ENCODE results near the gene AP3B1. TPM values are rescaled to one million over a fixed set of nuclear protein-coding genes. Genes with fewer than 3 reads are reported as not detected.

AP3B1 gene
- total RNA-seq, 1 donor from 2014 or later: 40.0 TPM

GRCh38 chr5:78132507-78132906 lies 162.0 kb downstream of the AP3B1 start:
- TF ChIP-seq, protein P1, sequence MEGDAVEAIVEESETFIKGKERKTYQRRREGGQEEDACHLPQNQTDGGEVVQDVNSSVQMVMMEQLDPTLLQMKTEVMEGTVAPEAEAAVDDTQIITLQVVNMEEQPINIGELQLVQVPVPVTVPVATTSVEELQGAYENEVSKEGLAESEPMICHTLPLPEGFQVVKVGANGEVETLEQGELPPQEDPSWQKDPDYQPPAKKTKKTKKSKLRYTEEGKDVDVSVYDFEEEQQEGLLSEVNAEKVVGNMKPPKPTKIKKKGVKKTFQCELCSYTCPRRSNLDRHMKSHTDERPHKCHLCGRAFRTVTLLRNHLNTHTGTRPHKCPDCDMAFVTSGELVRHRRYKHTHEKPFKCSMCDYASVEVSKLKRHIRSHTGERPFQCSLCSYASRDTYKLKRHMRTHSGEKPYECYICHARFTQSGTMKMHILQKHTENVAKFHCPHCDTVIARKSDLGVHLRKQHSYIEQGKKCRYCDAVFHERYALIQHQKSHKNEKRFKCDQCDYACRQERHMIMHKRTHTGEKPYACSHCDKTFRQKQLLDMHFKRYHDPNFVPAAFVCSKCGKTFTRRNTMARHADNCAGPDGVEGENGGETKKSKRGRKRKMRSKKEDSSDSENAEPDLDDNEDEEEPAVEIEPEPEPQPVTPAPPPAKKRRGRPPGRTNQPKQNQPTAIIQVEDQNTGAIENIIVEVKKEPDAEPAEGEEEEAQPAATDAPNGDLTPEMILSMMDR (IDR thresholded peaks at IDR 0.05): no peak
- no peaks in the 10 kb centered on the region for H3K27me3 ChIP-seq (ENCODE audit: low read depth)
- H3K9me3 ChIP-seq: no peaks in the 10 kb centered on the region
- no peak overlapping the region for H3K4me3 ChIP-seq
- no peak for DNase-seq
- intact Hi-C loops (cut with DNase I): no loop called here
- H3K27ac ChIP-seq: no peak overlapping the region
- no peak for ATAC-seq
- no peaks in the 10 kb centered on the region for H3K4me1 ChIP-seq
- peaks cover 7% of the 10 kb centered on the region for H3K36me3 ChIP-seq

DNA sequence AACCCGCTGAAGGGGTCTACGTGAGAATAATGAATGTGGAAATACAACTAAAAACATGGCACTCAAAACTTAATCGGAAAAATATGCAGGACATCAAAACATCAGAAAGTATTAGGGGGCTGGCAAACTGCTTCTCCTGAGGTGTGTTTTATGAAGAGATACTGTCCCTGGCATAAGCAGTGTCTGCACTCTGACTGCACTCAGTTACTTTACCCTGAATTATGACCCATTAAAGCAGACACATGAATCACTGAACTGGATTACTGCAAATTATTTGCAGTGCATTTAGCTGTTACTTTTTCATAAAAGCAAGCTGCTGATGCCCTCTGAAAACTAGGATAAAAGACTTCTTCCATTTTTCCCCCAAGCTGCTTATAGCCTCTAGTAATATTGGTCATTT lies 164.9 kb downstream of the AP3B1 start:
- intact Hi-C loops (cut with DNase I): no loop called here
- DNase-seq: no peak
- ATAC-seq: no peak
- H3K36me3 ChIP-seq: peaks cover 19% of the 10 kb centered on the region
- H3K9me3 ChIP-seq: no peaks in the 10 kb centered on the region
- no peak overlapping the region for H3K4me3 ChIP-seq
- no peak overlapping the region for H3K27ac ChIP-seq
- no peaks in the 10 kb centered on the region for H3K4me1 ChIP-seq
- no peaks in the 10 kb centered on the region for H3K27me3 ChIP-seq (ENCODE audit: low read depth)
- TF ChIP-seq, protein P1 (IDR thresholded peaks at IDR 0.05): no peak

DNA sequence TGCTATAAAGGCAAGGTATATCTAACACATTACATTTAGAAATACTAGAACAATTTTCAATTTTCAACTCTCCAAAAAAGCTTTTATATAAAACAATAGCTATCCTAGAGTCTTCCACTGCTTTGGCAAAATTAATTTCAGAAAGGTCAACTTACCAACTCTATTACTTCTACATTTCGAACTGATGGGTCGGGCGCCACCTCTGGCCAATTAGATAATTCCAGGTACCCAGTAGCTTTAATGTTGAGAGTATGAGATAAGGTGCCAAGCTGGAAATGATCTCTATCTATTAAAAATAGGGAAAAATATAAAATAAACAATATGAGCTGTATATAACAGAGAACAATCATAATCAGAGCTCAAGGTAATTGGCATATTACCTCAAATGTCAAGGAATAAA lies 166.6 kb downstream of the AP3B1 start:
- TF ChIP-seq, protein P1 (IDR thresholded peaks at IDR 0.05): peak; percentile 11
- Histone ChIP-seq H3K4me3 (no peak overlapping the region), H3K27ac (no peak overlapping the region), H3K27me3 (ENCODE audit: low read depth) (no peaks in the 10 kb centered on the region), H3K4me1 (no peaks in the 10 kb centered on the region), H3K9me3 (no peaks in the 10 kb centered on the region), H3K36me3 (peaks cover 23% of the 10 kb centered on the region)
- DNase-seq (no peak), ATAC-seq (no peak)
- intact Hi-C loops (cut with DNase I): no loop called here

DNA sequence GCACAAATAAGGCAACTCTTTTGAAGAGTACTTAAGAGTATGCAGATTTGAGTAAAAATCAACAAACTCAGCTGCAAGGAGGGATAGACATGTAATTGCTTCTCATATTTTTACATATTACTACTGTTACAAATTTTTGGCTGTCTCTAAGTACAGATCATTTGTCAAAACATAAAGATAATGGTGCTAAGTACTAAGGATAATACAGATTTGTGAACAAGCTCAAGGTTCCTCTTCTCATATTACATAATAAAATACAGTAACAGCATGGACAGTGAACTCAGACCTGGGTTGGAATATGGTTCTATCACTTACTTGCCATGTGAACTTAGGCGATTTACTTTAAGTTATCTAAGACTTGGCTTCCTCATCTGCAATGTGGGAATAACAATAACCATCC lies 168.0 kb downstream of the AP3B1 start:
- DNase-seq: no peak
- H3K9me3 ChIP-seq: no peaks in the 10 kb centered on the region
- H3K4me3 ChIP-seq: no peak overlapping the region
- no peaks in the 10 kb centered on the region for H3K27me3 ChIP-seq (ENCODE audit: low read depth)
- TF ChIP-seq, protein P1 (IDR thresholded peaks at IDR 0.05): no peak
- peaks cover 23% of the 10 kb centered on the region for H3K36me3 ChIP-seq
- H3K4me1 ChIP-seq: no peaks in the 10 kb centered on the region
- intact Hi-C loops (cut with DNase I): no loop called here
- no peak overlapping the region for H3K27ac ChIP-seq
- ATAC-seq: no peak

DNA sequence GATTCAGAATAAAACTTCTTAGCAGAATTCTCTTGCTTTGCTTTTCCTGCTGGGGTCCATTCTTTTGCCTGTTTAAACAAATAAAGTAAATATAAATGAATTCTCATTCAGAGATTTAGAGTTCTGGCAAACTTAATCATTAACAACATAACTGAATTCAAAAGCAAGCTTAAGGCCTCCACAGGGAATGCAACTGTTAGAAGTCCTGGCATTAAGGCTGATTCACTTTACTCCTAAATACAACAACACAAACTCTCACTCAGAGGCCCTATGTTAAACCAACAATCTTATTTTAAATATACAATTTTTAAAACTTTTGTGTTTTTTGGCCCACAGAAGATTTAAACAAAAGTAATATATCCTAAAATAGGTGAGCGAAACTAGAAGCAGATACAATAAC lies 178.3 kb downstream of the AP3B1 start:
- no peak for ATAC-seq
- no peak for DNase-seq
- Histone ChIP-seq H3K4me3 (no peak overlapping the region), H3K27ac (no peak overlapping the region), H3K27me3 (ENCODE audit: low read depth) (no peaks in the 10 kb centered on the region), H3K9me3 (no peaks in the 10 kb centered on the region), H3K36me3 (peaks cover 32% of the 10 kb centered on the region), H3K4me1 (no peaks in the 10 kb centered on the region)
- intact Hi-C loops (cut with DNase I): no loop called here
- TF ChIP-seq, protein P1 (IDR thresholded peaks at IDR 0.05): no peak

All from lower lobe of right lung (tissue), 2 donors.